GM12872 (cell line): ENCODE results near the gene PMEPA1.

Source experiments
- TF ChIP-seq, protein P1 (sequence below): IDR thresholded peaks from 3 replicates; pipeline ENCODE4 v1.5.1; 2011; ENCODE audit warnings: low read depth, mild to moderate bottlenecking, low read length, moderate library complexity; ENCODE audit not compliant: insufficient read depth

PMEPA1 gene

GRCh38 chr20:57667924-57668782 lies 41.7 kb downstream of the PMEPA1 start:
- TF ChIP-seq, protein P1, sequence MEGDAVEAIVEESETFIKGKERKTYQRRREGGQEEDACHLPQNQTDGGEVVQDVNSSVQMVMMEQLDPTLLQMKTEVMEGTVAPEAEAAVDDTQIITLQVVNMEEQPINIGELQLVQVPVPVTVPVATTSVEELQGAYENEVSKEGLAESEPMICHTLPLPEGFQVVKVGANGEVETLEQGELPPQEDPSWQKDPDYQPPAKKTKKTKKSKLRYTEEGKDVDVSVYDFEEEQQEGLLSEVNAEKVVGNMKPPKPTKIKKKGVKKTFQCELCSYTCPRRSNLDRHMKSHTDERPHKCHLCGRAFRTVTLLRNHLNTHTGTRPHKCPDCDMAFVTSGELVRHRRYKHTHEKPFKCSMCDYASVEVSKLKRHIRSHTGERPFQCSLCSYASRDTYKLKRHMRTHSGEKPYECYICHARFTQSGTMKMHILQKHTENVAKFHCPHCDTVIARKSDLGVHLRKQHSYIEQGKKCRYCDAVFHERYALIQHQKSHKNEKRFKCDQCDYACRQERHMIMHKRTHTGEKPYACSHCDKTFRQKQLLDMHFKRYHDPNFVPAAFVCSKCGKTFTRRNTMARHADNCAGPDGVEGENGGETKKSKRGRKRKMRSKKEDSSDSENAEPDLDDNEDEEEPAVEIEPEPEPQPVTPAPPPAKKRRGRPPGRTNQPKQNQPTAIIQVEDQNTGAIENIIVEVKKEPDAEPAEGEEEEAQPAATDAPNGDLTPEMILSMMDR: no peak

- TF ChIP-seq, protein P1: no peak
Observed at GRCh38 chr20:57667388-57667787, 42.4 kb downstream of the PMEPA1 start.

GRCh38 chr20:57666834-57667157 lies 43.0 kb downstream of the PMEPA1 start:
- TF ChIP-seq, protein P1: no peak

DNA sequence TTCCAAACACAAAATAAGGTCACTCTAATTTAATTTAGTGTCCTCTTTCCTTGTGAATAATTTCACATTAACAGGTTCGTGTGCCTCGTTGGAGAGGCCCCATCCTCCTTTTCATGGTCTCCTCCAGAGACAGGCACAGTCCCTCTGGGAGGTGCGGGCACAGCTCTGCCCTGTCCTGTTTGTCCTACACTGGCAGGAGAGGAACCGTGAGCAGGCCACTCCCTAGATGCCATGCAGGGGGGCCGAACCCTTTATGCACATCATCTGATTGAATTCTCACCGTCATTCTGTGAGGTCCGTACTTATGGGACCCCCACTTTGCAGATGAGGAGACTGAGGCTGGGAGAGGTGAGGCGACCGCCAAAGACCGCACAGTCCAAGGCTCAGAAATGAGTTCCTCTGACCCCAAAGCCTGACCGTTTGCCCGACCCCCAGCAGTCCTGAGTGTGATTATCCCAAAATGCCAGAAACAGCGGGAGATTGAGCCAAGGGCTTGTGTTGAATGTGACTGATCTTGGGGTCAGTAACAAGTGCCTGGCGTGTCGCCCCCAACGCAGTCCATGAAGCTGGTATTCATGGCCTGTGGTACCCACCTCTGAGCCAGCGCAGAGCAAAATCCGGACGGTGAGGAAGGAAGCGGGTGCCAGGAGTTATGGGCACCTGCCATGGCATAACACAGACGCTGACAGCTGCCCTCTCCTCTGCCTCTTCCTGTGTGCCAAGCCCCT lies 43.5 kb downstream of the PMEPA1 start:
- TF ChIP-seq, protein P1: no peak

- TF ChIP-seq, protein P1: no peak
Observed at GRCh38 chr20:57665589-57665971, 44.2 kb downstream of the PMEPA1 start.

GRCh38 chr20:57664924-57665588 lies 44.8 kb downstream of the PMEPA1 start:
- TF ChIP-seq, protein P1: no peak

- TF ChIP-seq, protein P1: no peak
Observed at GRCh38 chr20:57664476-57664875, 45.3 kb downstream of the PMEPA1 start.
